Measurements from ENCODE around the gene ATG2A.

DNA sequence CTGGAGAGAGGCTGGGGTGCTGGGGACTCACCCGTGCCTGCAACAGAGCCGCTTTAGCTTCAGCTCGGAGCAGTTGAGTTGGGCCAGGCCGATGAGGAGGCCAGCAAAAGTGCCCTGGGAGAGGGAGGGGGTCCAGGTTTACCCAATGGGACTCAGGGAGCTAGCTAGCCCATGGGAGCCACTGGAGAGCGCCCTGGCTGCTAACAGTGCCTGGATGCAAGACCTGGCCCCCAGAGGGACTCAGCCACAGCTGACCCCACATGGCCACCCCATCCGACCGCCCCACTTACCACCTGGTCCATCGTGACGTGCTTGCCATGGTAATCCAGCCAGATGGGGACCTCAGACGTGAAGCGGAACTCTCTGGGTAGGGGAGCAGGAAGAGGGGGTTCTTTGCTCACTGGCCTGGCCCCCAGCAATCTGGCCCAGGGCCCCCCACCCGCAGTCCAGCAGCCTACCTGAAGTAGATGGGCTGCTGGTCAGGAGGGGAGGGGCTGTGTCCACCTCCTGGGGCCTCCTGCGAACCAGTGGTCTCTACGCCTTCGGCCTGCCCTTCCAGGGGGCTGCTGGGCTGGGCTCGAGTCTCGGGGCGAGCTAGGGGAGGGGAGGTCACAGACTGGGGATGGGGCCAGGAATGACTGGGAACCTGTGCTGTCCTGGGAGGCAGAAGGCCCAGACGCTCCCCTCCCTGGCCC, 19.5 kb downstream of the ATG2A start:
- TF ChIP-seq, protein P1, sequence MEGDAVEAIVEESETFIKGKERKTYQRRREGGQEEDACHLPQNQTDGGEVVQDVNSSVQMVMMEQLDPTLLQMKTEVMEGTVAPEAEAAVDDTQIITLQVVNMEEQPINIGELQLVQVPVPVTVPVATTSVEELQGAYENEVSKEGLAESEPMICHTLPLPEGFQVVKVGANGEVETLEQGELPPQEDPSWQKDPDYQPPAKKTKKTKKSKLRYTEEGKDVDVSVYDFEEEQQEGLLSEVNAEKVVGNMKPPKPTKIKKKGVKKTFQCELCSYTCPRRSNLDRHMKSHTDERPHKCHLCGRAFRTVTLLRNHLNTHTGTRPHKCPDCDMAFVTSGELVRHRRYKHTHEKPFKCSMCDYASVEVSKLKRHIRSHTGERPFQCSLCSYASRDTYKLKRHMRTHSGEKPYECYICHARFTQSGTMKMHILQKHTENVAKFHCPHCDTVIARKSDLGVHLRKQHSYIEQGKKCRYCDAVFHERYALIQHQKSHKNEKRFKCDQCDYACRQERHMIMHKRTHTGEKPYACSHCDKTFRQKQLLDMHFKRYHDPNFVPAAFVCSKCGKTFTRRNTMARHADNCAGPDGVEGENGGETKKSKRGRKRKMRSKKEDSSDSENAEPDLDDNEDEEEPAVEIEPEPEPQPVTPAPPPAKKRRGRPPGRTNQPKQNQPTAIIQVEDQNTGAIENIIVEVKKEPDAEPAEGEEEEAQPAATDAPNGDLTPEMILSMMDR (IDR thresholded peaks at IDR 0.05 in 2 of 3, conservative IDR thresholded peaks at IDR 0.05 in 1 of 3; ENCODE audit: borderline replicate concordance in 1 of 3, insufficient read depth in 1 of 3, low read depth in 2 of 3, low read length in 2 of 3), result no peak
- no peak for TF ChIP-seq YY1 (IDR thresholded peaks at IDR 0.05; ENCODE audit: extremely low read depth, insufficient replicate concordance, low read depth, low read length)
- TF ChIP-seq ZNF274 (IDR thresholded peaks at IDR 0.05; ENCODE audit: low read depth, low read length), result no peak
- no peak for TF ChIP-seq POLR2AphosphoS5 (IDR thresholded peaks at IDR 0.05; ENCODE audit: low read depth, low read length)
- TF ChIP-seq SRF (IDR thresholded peaks at IDR 0.05; ENCODE audit: low read depth), result no peak
- no peak for TF ChIP-seq SP1 (IDR thresholded peaks at IDR 0.05; ENCODE audit: low read depth)

All from HCT116 (cell line).